ENCODE measurements around the gene FBXO21.
"Not testable (repeated sequence)": the region's sequence is repeated elsewhere in the genome, so short reads cannot be mapped to it uniquely, and the experiment has no call there.

- not testable (repeated sequence) for TF ChIP-seq CTCF (optimal IDR thresholded peaks at IDR 0.05 in 1 of 3, IDR thresholded peaks at IDR 0.05 in 1 of 3, conservative IDR thresholded peaks at IDR 0.05 in 1 of 3; ENCODE audit: extremely low read depth in 1 of 3, insufficient read depth in 2 of 3, low read length in 3 of 3); EZH2 (IDR thresholded peaks at IDR 0.05; ENCODE audit: low read length)
These were observed 86.3 kb downstream of the FBXO21 start for GRCh38 chr12:117104003-117104402.
